GM12874 (cell line): ENCODE results near the gene ACTMAP.

Experiments used
- CTCF ChIP-seq: IDR thresholded peaks from 2 replicates; pipeline ENCODE4 v1.5.1; 2011; ENCODE audit warnings: low read depth, mild to moderate bottlenecking, control low read depth, low read length, moderate library complexity; ENCODE audit not compliant: insufficient read depth

ACTMAP gene

DNA sequence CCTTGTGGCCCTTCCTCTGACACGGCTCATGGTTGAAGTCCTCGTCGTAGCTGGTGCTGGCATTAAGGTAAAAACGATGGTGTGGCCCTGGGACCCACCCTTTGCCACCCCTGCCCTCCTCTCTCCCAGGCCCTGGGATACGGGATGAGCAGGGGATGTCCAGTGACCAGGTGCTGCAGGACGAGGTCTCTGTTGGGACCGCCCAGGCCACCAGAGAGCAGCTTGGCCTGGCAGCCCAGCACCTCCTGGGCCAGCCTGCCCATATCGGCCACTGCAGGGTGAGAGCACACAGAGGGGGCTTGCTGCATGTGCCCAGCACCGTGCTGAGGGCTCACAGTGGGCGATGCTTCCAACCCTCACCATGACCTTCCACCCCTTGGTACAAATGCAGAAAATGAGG is 6.4 kb downstream of the ACTMAP start:
- TF ChIP-seq CTCF = no peak

DNA sequence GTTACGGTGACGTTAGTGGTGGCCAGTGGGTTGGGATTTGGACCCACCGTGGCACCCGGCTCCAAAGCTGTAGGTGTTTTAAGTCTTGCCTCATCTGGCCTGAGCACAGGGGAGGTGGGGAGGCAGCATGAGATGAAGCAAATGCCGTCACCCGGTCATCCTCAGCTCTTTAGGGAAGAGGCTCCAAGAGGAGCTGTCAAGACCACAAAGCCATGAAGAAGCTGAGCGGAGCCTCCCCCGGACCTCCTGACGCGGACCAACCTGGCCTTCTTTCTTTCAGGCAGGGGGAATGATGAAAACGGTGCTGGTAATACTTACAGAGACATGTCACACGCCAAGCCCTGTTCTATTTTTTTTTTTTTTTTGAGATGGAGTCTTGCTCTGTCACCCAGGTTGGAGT is 7.4 kb downstream of the ACTMAP start:
- no peak for TF ChIP-seq CTCF

GRCh38 chr19:40742477-40742876 is 7.8 kb downstream of the ACTMAP start:
- no peak for TF ChIP-seq CTCF

- TF ChIP-seq CTCF = no peak
Observed at GRCh38 chr19:40741527-40742390, 8.5 kb downstream of the ACTMAP start.

- TF ChIP-seq CTCF = no peak
Observed at GRCh38 chr19:40740747-40741146, 9.5 kb downstream of the ACTMAP start.

- no peak for TF ChIP-seq CTCF
Observed at GRCh38 chr19:40739871-40740703, 10.2 kb downstream of the ACTMAP start.

DNA sequence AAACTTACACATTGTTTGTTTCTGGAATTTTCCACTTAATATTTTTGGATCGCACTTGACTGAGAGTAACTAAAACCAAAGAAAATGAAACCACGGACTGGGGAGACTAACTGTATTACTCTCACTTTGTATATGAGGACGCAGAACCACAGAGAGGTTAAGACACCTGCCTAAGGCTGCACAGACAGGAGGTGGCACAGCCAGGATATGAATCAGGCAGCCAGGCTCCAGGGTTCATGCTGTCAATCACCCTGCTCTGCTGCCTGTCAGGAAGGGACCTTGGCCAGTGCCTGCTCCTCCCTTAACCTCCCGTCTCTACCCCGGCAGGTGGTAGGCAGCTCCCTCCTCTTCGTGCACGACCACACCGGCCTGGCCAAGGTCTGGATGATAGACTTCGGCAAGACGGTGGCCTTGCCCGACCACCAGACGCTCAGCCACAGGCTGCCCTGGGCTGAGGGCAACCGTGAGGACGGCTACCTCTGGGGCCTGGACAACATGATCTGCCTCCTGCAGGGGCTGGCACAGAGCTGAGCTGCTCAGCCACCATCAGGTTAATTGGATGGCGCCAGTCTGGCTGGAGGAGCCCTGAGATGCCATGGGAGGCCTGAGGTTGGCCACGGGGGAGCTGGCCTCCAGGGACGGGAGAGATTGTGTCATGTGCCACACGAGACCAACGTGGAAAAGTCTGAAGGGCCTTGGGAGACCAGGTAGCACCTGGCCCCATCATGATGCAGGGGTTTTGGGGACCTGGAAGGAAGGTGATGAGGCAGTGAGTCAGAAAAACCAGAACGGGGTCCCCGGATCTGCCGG is 11.0 kb downstream of the ACTMAP start:
- TF ChIP-seq CTCF = no peak
